Adrenal gland (tissue), 12 donors: ENCODE measurements around the gene PARD6B. TPM values are rescaled to one million over a fixed set of nuclear protein-coding genes. Genes with fewer than 3 reads are reported as not detected.

ENCODE experiments used
- DNase-seq, 7 donors: peaks; one replicate each; pipeline ENCODE4 v3.0.0-alpha.2; 2019 to 2020
- H3K27ac ChIP-seq, 5 donors: fragments of 200-600 bp; sonication (generic) in 4 of 5; 1 replicate in 3 of 5; 2 replicates in 2 of 5; pipeline versions ENCODE4 v1.5.1 to v1.8.0; 2016 to 2020; ENCODE audit warnings: mild to moderate bottlenecking in 1 of 5
- H3K27me3 ChIP-seq: fragments of 200-600 bp; 2 replicates; pipeline ENCODE4 v1.8.0; 2021
- H3K36me3 ChIP-seq, 2 donors: fragments of 200-600 bp; replicated peaks in 1 of 2; 1 replicate in 1 of 2; 2 replicates in 1 of 2; pipeline versions ENCODE4 v1.5.1 to v1.8.0; 2018 to 2022
- H3K4me1 ChIP-seq, 2 donors: fragments of 200-600 bp; replicated peaks in 1 of 2; 1 replicate in 1 of 2; 2 replicates in 1 of 2; pipeline versions ENCODE4 v1.5.1 to v1.8.0; 2018 to 2021
- H3K4me3 ChIP-seq, 4 donors: fragments of 200-600 bp; sonication (generic) in 3 of 4; one replicate each; pipeline ENCODE4 v1.5.1; 2016 to 2018
- H3K9me3 ChIP-seq, 3 donors: fragments of 200-600 bp; sonication (generic) in 1 of 3; replicated peaks in 1 of 3; 1 replicate in 2 of 3; 2 replicates in 1 of 3; pipeline versions ENCODE4 v1.5.1 to v1.8.0; 2016 to 2021
- POLR2A ChIP-seq, 2 donors: fragments of 450-650 bp; IDR thresholded peaks; one replicate each; pipeline ENCODE4 v1.6.1; 2017; ENCODE audit warnings: antibody characterized with exemption in 2 of 2, mild to moderate bottlenecking in 2 of 2, moderate library complexity in 1 of 2
- WGBS, 4 donors: extraction: QIAGEN DNeasy Blood & Tissue Kit in 2 of 4; methylation state at CpG; one replicate each; pipeline versions ENCODE4 v1.1.5 to v1.1.7; 2013 to 2017; 5-methylcytosine and 5-hydroxymethylcytosine counted together
- intact Hi-C, 2 donors: fragments of 100-400 bp; cut with DNase I; formaldehyde crosslinking; loops; one replicate each; pipeline versions ENCODE4 v1.14.1 to v1.15.0; 2022 to 2023
- polyA plus RNA-seq, 3 donors: library from polyadenylated mRNA; stranded (reverse); fragments of 200-250 nt in 2 of 3; fragments of 350-450 nt in 1 of 3; fragmentation: Illumina TruSeq in 1 of 3; extraction: RNeasy Lipid Tissue Mini Kit (QIAGEN cat#74804) in 1 of 3; gene quantifications; one replicate each; pipeline ENCODE4 v1.2.3, GENCODE V29; 2013 to 2014
- total RNA-seq, 9 donors: library from RNA; depleted of rRNA in 4 of 9; stranded (reverse); fragments of >200 nt in 4 of 9; fragments of 120-200 nt in 1 of 9; fragmentation: NEBNext Ultra II Directional in 1 of 9; extraction: Animal tissue kit (Norgen Biotek cat#: 25700) in 1 of 9; gene quantifications; one replicate each; pipeline versions ENCODE4 v1.1.0 to v1.2.4, GENCODE V29; 2013 to 2023
- TF ChIP-seq, protein P1 (sequence below), 6 experiments: fragments of 450-650 bp in 4 of 6; fragments of 200-600 bp in 2 of 6; sonication (generic) in 1 of 6; IDR thresholded peaks; 1 replicate in 5 of 6; 2 replicates in 1 of 6; pipeline versions ENCODE4 v1.5.1 to v1.8.0; 2016 to 2021; ENCODE audit warnings: antibody characterized with exemption in 6 of 6, mild to moderate bottlenecking in 2 of 6, moderate library complexity in 1 of 6
- donor health status: healthy with polysubstance abuse.
- donor health status: Bipolar disorder and iron deficiency.
- donor health status: DM: yes; HTN: yes; CAD: no.
- donor health status: DM: no; HTN: no; CAD: no.
- donor health status: DM: no; HTN: no; CAD: no.
- donor health status: DM: yes; HTN: yes; CAD: no.

Gene PARD6B
- total and polyA plus RNA-seq, 12 donors = 1.1 to 10.8 (median 5.3) TPM

GRCh38 chr20:50690650-50691572 is 40.5 kb upstream of the PARD6B start, which contains the start of gene RIPOR3:
RIPOR3 (minus strand) TSS chr20:50691542; CDS start chr20:50691128, 414 bp downstream.
- peaks cover 0 to 5% of the 10 kb centered on the region in 2 donors for H3K4me1 ChIP-seq
- no peaks in the 10 kb centered on the region for H3K36me3 ChIP-seq
- H3K9me3 ChIP-seq = no peaks in the 10 kb centered on the region
- peak within 1 kb of the TSS in 4 of 5 donors; percentile 46 to 88 (median 55) for H3K27ac ChIP-seq
- peaks cover 5% of the 10 kb centered on the region for H3K27me3 ChIP-seq
- no peak for DNase-seq
- WGBS, 4 donors = 38 to 53% (median 44%) methylated on average over 9 to 42 of the region's 42 CpGs
- H3K4me3 ChIP-seq = peak within 1 kb of the TSS in 1 of 4 donors; percentile 50
- TF ChIP-seq POLR2A (IDR thresholded peaks at IDR 0.05) = no peak
- TF ChIP-seq, protein P1, sequence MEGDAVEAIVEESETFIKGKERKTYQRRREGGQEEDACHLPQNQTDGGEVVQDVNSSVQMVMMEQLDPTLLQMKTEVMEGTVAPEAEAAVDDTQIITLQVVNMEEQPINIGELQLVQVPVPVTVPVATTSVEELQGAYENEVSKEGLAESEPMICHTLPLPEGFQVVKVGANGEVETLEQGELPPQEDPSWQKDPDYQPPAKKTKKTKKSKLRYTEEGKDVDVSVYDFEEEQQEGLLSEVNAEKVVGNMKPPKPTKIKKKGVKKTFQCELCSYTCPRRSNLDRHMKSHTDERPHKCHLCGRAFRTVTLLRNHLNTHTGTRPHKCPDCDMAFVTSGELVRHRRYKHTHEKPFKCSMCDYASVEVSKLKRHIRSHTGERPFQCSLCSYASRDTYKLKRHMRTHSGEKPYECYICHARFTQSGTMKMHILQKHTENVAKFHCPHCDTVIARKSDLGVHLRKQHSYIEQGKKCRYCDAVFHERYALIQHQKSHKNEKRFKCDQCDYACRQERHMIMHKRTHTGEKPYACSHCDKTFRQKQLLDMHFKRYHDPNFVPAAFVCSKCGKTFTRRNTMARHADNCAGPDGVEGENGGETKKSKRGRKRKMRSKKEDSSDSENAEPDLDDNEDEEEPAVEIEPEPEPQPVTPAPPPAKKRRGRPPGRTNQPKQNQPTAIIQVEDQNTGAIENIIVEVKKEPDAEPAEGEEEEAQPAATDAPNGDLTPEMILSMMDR (IDR thresholded peaks at IDR 0.05) = no peak
- intact Hi-C loops = no loop called here

DNA sequence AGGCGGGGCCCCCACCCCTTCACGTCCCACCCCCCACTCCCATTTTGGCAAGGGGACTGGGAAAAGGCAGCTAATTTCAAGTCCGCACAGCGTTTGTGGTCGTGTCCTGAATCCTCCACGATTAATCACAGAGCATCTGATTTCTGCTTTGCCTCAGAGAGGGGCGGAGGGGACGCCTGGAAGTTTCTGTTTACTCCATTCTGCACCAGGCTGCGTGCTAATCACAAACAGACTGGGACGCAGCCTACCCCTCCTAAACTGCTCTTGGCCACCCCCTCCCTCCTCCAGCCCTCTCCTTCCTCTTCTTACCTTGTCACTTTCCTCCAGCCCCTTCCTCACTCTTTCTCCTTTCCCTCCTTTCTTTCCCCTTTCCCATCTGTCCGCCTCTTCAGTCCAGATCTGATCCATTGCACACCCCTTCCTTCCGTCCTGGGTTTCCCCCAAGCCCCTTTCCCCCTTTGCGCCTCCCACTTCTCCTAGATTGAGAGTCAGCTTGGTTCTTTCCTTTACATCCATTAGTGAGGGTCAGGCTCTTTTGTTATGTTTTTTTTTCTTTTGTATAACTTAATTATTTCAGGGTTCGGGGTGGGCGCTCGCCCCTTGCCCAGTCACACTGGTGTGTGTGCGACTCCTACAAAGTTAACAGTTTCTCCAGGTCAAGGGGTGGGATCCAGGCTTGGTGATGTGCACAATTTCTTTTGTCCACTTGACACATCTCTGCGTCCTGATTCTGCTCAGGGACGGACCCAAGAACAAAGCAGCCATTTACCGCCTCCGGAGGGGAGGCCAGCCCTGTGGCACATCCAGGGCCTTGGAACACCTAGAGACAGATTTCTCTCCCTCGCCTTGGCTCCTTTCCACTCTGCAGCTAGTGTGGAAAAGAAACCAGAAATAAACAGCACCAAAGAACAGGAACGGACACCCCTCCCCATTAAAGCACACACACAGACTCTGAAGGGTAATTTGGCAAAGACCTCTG is 39.5 kb upstream of the PARD6B start:
- no peaks in the 10 kb centered on the region for H3K36me3 ChIP-seq
- intact Hi-C loops = no loop called here
- H3K27ac ChIP-seq = peak overlapping the region in 4 of 5 donors; percentile 46 to 88 (median 55)
- TF ChIP-seq POLR2A (IDR thresholded peaks at IDR 0.05) = no peak
- TF ChIP-seq, protein P1 (IDR thresholded peaks at IDR 0.05) = no peak
- no peaks in the 10 kb centered on the region for H3K9me3 ChIP-seq
- peaks cover 0 to 5% of the 10 kb centered on the region in 2 donors for H3K4me1 ChIP-seq
- peak in 2 of 7 donors; percentile 18 to 39 for DNase-seq
- 37 to 54% (median 45%) methylated on average over 21 to 23 of the region's 23 CpGs for WGBS, 4 donors
- H3K4me3 ChIP-seq = peak overlapping the region in 1 of 4 donors; percentile 50
- peaks cover 5% of the 10 kb centered on the region for H3K27me3 ChIP-seq

- no peaks in the 10 kb centered on the region for H3K9me3 ChIP-seq
- no peaks in the 10 kb centered on the region for H3K36me3 ChIP-seq
- H3K4me1 ChIP-seq = peaks cover 0 to 5% of the 10 kb centered on the region in 2 donors
- intact Hi-C loops = no loop called here
- DNase-seq = no peak
- WGBS, 4 donors = 60 to 84% (median 78%) methylated on average over 2 of the region's 2 CpGs
- H3K27me3 ChIP-seq = peaks cover 5% of the 10 kb centered on the region
- TF ChIP-seq POLR2A (IDR thresholded peaks at IDR 0.05) = no peak
- TF ChIP-seq, protein P1 (IDR thresholded peaks at IDR 0.05) = no peak
- H3K27ac ChIP-seq = peak overlapping the region in 3 of 5 donors; percentile 4 to 88 (median 59)
- no peak overlapping the region for H3K4me3 ChIP-seq
These were observed 38.8 kb upstream of the PARD6B start for GRCh38 chr20:50692552-50692933.
